Measurements from ENCODE around the gene TNS3. TPM values are rescaled to one million over a fixed set of nuclear protein-coding genes. Genes with fewer than 3 reads are reported as not detected.

Gene TNS3
- total and polyA plus RNA-seq, 2 of the 13 experiments (the other 11 are each of a cell fraction or from before 2014, with no cell fraction given), result 52.9 to 55.7 TPM

DNA sequence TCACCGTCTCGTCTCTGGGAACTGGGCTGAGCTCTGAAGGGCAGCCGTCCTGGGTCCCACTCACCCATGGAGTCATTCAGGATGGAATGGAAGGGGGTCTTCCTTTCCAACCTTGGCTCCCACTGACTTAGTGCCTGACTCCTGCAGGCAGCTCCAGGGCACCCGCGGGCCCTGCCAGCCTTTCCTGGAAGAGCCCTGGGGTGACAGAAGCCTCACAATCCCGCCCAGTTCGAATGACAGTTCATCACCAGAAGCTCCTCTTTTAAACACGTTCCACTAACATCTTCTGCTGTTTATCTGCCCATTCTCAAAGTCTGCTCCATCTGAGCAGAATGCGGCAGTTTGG, 110.6 kb downstream of the TNS3 start (continued):
- TF ChIP-seq, protein P1, sequence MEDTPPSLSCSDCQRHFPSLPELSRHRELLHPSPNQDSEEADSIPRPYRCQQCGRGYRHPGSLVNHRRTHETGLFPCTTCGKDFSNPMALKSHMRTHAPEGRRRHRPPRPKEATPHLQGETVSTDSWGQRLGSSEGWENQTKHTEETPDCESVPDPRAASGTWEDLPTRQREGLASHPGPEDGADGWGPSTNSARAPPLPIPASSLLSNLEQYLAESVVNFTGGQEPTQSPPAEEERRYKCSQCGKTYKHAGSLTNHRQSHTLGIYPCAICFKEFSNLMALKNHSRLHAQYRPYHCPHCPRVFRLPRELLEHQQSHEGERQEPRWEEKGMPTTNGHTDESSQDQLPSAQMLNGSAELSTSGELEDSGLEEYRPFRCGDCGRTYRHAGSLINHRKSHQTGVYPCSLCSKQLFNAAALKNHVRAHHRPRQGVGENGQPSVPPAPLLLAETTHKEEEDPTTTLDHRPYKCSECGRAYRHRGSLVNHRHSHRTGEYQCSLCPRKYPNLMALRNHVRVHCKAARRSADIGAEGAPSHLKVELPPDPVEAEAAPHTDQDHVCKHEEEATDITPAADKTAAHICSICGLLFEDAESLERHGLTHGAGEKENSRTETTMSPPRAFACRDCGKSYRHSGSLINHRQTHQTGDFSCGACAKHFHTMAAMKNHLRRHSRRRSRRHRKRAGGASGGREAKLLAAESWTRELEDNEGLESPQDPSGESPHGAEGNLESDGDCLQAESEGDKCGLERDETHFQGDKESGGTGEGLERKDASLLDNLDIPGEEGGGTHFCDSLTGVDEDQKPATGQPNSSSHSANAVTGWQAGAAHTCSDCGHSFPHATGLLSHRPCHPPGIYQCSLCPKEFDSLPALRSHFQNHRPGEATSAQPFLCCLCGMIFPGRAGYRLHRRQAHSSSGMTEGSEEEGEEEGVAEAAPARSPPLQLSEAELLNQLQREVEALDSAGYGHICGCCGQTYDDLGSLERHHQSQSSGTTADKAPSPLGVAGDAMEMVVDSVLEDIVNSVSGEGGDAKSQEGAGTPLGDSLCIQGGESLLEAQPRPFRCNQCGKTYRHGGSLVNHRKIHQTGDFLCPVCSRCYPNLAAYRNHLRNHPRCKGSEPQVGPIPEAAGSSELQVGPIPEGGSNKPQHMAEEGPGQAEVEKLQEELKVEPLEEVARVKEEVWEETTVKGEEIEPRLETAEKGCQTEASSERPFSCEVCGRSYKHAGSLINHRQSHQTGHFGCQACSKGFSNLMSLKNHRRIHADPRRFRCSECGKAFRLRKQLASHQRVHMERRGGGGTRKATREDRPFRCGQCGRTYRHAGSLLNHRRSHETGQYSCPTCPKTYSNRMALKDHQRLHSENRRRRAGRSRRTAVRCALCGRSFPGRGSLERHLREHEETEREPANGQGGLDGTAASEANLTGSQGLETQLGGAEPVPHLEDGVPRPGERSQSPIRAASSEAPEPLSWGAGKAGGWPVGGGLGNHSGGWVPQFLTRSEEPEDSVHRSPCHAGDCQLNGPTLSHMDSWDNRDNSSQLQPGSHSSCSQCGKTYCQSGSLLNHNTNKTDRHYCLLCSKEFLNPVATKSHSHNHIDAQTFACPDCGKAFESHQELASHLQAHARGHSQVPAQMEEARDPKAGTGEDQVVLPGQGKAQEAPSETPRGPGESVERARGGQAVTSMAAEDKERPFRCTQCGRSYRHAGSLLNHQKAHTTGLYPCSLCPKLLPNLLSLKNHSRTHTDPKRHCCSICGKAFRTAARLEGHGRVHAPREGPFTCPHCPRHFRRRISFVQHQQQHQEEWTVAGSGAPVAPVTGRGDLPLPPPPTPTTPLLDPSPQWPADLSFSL (CRISPR knock-in tag; IDR thresholded peaks at IDR 0.05), result no peak
- TF ChIP-seq HNRNPL (IDR thresholded peaks at IDR 0.05; ENCODE audit: low read depth, low read length) (0 out of 2 replicates have a peak, but pooled peaks have one; percentile 77), ELF3 (CRISPR knock-in tag; IDR thresholded peaks at IDR 0.05) (no peak), NR2C2 (CRISPR knock-in tag; IDR thresholded peaks at IDR 0.05; ENCODE audit: borderline replicate concordance) (0 out of 2 replicates have a peak, but pooled peaks have one; percentile 3), BORCS8-MEF2B (CRISPR knock-in tag; IDR thresholded peaks at IDR 0.05) (no peak), ZBTB38 (CRISPR knock-in tag; IDR thresholded peaks at IDR 0.05) (no peak), ZNF766 (CRISPR knock-in tag; IDR thresholded peaks at IDR 0.05; ENCODE audit: borderline replicate concordance) (no peak)
- TF ChIP-seq, protein P2, sequence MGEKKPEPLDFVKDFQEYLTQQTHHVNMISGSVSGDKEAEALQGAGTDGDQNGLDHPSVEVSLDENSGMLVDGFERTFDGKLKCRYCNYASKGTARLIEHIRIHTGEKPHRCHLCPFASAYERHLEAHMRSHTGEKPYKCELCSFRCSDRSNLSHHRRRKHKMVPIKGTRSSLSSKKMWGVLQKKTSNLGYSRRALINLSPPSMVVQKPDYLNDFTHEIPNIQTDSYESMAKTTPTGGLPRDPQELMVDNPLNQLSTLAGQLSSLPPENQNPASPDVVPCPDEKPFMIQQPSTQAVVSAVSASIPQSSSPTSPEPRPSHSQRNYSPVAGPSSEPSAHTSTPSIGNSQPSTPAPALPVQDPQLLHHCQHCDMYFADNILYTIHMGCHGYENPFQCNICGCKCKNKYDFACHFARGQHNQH (CRISPR knock-in tag; IDR thresholded peaks at IDR 0.05), result no peak
- TF ChIP-seq, protein P3, sequence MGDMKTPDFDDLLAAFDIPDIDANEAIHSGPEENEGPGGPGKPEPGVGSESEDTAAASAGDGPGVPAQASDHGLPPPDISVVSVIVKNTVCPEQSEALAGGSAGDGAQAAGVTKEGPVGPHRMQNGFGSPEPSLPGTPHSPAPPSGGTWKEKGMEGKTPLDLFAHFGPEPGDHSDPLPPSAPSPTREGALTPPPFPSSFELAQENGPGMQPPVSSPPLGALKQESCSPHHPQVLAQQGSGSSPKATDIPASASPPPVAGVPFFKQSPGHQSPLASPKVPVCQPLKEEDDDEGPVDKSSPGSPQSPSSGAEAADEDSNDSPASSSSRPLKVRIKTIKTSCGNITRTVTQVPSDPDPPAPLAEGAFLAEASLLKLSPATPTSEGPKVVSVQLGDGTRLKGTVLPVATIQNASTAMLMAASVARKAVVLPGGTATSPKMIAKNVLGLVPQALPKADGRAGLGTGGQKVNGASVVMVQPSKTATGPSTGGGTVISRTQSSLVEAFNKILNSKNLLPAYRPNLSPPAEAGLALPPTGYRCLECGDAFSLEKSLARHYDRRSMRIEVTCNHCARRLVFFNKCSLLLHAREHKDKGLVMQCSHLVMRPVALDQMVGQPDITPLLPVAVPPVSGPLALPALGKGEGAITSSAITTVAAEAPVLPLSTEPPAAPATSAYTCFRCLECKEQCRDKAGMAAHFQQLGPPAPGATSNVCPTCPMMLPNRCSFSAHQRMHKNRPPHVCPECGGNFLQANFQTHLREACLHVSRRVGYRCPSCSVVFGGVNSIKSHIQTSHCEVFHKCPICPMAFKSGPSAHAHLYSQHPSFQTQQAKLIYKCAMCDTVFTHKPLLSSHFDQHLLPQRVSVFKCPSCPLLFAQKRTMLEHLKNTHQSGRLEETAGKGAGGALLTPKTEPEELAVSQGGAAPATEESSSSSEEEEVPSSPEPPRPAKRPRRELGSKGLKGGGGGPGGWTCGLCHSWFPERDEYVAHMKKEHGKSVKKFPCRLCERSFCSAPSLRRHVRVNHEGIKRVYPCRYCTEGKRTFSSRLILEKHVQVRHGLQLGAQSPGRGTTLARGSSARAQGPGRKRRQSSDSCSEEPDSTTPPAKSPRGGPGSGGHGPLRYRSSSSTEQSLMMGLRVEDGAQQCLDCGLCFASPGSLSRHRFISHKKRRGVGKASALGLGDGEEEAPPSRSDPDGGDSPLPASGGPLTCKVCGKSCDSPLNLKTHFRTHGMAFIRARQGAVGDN (CRISPR knock-in tag; IDR thresholded peaks at IDR 0.05), result peak; percentile 67
- TF ChIP-seq, protein P4, sequence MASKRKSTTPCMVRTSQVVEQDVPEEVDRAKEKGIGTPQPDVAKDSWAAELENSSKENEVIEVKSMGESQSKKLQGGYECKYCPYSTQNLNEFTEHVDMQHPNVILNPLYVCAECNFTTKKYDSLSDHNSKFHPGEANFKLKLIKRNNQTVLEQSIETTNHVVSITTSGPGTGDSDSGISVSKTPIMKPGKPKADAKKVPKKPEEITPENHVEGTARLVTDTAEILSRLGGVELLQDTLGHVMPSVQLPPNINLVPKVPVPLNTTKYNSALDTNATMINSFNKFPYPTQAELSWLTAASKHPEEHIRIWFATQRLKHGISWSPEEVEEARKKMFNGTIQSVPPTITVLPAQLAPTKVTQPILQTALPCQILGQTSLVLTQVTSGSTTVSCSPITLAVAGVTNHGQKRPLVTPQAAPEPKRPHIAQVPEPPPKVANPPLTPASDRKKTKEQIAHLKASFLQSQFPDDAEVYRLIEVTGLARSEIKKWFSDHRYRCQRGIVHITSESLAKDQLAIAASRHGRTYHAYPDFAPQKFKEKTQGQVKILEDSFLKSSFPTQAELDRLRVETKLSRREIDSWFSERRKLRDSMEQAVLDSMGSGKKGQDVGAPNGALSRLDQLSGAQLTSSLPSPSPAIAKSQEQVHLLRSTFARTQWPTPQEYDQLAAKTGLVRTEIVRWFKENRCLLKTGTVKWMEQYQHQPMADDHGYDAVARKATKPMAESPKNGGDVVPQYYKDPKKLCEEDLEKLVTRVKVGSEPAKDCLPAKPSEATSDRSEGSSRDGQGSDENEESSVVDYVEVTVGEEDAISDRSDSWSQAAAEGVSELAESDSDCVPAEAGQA (IDR thresholded peaks at IDR 0.05; ENCODE audit: low read depth), result no peak
- TF ChIP-seq, protein P4 (CRISPR knock-in tag; IDR thresholded peaks at IDR 0.05; ENCODE audit: borderline replicate concordance), result no peak

Data from HepG2 (cell line).